Ecto neural progenitor cell (in vitro differentiated cells): ENCODE measurements around the gene FSIP1.
A peak's percentile ranks its signal among the peaks of the same experiment; 100 is the strongest.
"Not testable (repeated sequence)": the region's sequence is repeated elsewhere in the genome, so short reads cannot be mapped to it uniquely, and the experiment has no call there.

Source experiments
- DNase-seq: peaks from one replicate; pipeline ENCODE4 v3.0.0-alpha.2; 2018; ENCODE audit warnings: low spot score

Gene FSIP1

GRCh38 chr15:39782441-39783138 is at the start of gene FSIP1:
TSS of gene FSIP1 (minus strand) at chr15:39782841. CDS start at chr15:39776524, 6,317 bp downstream.
- DNase-seq: peak; percentile 98

GRCh38 chr15:39830166-39830565 is 47.5 kb upstream of the FSIP1 start:
- no peak for DNase-seq

- DNase-seq: no peak
Observed at GRCh38 chr15:39828374-39828931, 45.8 kb upstream of the FSIP1 start.

- DNase-seq: no peak
Observed at GRCh38 chr15:39826975-39827374, 44.3 kb upstream of the FSIP1 start.

- DNase-seq: no peak
Observed at GRCh38 chr15:39823634-39824033, 41.0 kb upstream of the FSIP1 start.

- no peak for DNase-seq
Observed at GRCh38 chr15:39820050-39820602, 37.5 kb upstream of the FSIP1 start.

GRCh38 chr15:39819533-39819932 is 36.9 kb upstream of the FSIP1 start:
- no peak for DNase-seq

GRCh38 chr15:39817892-39818291 is 35.3 kb upstream of the FSIP1 start:
- no peak for DNase-seq

- DNase-seq: no peak
Observed at GRCh38 chr15:39814489-39814888, 31.8 kb upstream of the FSIP1 start.

- not testable (repeated sequence) for DNase-seq
Observed at GRCh38 chr15:39812651-39813050, 30.0 kb upstream of the FSIP1 start.

- DNase-seq: no peak
Observed at GRCh38 chr15:39808909-39809308, 26.3 kb upstream of the FSIP1 start.

GRCh38 chr15:39807791-39808190 is 25.1 kb upstream of the FSIP1 start:
- no peak for DNase-seq

GRCh38 chr15:39804026-39804425 is 21.4 kb upstream of the FSIP1 start:
- no peak for DNase-seq

GRCh38 chr15:39803016-39803415 is 20.4 kb upstream of the FSIP1 start:
- no peak for DNase-seq

- no peak for DNase-seq
Observed at GRCh38 chr15:39801641-39802309, 19.1 kb upstream of the FSIP1 start.

GRCh38 chr15:39799552-39800011 is 16.9 kb upstream of the FSIP1 start:
- no peak for DNase-seq

- DNase-seq: no peak
Observed at GRCh38 chr15:39798382-39798781, 15.7 kb upstream of the FSIP1 start.

GRCh38 chr15:39797407-39797806 is 14.8 kb upstream of the FSIP1 start:
- no peak for DNase-seq

GRCh38 chr15:39796601-39797000 is 14.0 kb upstream of the FSIP1 start:
- DNase-seq: no peak

GRCh38 chr15:39795486-39795885 is 12.8 kb upstream of the FSIP1 start:
- no peak for DNase-seq

- DNase-seq: no peak
Observed at GRCh38 chr15:39794954-39795353, 12.3 kb upstream of the FSIP1 start.

- no peak for DNase-seq
Observed at GRCh38 chr15:39793923-39794322, 11.3 kb upstream of the FSIP1 start.

- DNase-seq: no peak
Observed at GRCh38 chr15:39792844-39793335, 10.2 kb upstream of the FSIP1 start.
